ENCODE results near the gene LRGUK. TPM values are rescaled to one million over a fixed set of nuclear protein-coding genes. Genes with fewer than 3 reads are reported as not detected.
"Not testable (repeated sequence)": the region's sequence is repeated elsewhere in the genome, so short reads cannot be mapped to it uniquely, and the experiment has no call there.

LRGUK gene
- total RNA-seq, 1 donor from 2014 or later, result 0.20 TPM

GRCh38 chr7:134295982-134296381, 168.8 kb downstream of the LRGUK start:
- intact Hi-C loops (cut with micrococcal nuclease), result not testable (repeated sequence)

GRCh38 chr7:134297489-134297888, 170.3 kb downstream of the LRGUK start:
- intact Hi-C loops (cut with micrococcal nuclease), result no loop called here

- intact Hi-C loops (cut with micrococcal nuclease), result no loop called here
Measured at GRCh38 chr7:134298902-134299683, 172.0 kb downstream of the LRGUK start.

- intact Hi-C loops (cut with micrococcal nuclease), result no loop called here
Measured at GRCh38 chr7:134300988-134301387, 173.8 kb downstream of the LRGUK start.

GRCh38 chr7:134301592-134301991, 174.5 kb downstream of the LRGUK start:
- intact Hi-C loops (cut with micrococcal nuclease), result no loop called here

GRCh38 chr7:134302120-134302519, 175.0 kb downstream of the LRGUK start:
- intact Hi-C loops (cut with micrococcal nuclease), result no loop called here

- intact Hi-C loops (cut with micrococcal nuclease), result no loop called here
Measured at GRCh38 chr7:134307320-134307719, 180.2 kb downstream of the LRGUK start.

GRCh38 chr7:134308548-134308947, 181.4 kb downstream of the LRGUK start:
- intact Hi-C loops (cut with micrococcal nuclease), result no loop called here

- intact Hi-C loops (cut with micrococcal nuclease), result no loop called here
Measured at GRCh38 chr7:134311807-134312206, 184.7 kb downstream of the LRGUK start.

- intact Hi-C loops (cut with micrococcal nuclease), result no loop called here
Measured at GRCh38 chr7:134312717-134313116, 185.6 kb downstream of the LRGUK start.

- intact Hi-C loops (cut with micrococcal nuclease), result no loop called here
Measured at GRCh38 chr7:134313543-134313942, 186.4 kb downstream of the LRGUK start.

Other genes with a start within 250 kb of the LRGUK start
- 19.5 and 19.6 TPM in 2 replicates for gene SLC35B4, start 189.6 kb downstream of the LRGUK start, total RNA-seq